GM21825 (cell line): ENCODE measurements around the gene PCP2.

Experiments used
- ATAC-seq: cut with Tn5 transposase; IDR thresholded peaks from one replicate; pipeline ENCODE4 v1.9.1; 2021; ENCODE audit warnings: mild to moderate bottlenecking, moderate library complexity; ENCODE audit not compliant: unreplicated experiment

PCP2 gene

GRCh38 chr19:7633698-7634097 is at the start of gene PCP2:
PCP2 (minus strand) TSS chr19:7633719; CDS start chr19:7633457, 262 bp downstream.
- ATAC-seq, result no peak

DNA sequence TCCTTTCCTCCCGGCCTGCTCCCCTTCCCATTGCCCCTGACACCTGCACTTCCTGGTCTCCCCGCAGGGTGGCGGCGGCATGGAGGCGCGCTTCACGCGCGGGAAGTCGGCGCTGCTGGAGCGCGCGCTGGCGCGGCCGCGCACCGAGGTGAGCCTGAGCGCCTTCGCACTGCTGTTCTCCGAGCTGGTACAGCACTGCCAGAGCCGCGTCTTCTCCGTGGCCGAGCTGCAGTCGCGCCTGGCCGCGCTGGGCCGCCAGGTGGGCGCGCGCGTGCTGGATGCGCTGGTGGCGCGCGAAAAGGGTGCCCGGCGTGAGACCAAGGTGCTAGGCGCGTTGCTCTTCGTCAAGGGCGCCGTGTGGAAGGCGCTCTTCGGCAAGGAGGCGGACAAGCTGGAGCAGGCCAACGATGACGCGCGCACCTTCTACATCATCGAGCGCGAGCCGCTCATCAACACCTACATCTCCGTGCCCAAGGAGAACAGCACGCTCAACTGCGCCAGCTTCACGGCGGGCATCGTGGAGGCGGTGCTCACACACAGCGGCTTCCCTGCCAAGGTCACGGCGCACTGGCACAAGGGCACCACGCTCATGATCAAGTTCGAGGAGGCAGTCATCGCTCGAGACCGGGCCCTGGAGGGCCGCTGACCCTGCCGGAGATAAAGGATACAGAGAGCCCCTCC is 48.8 kb upstream of the PCP2 start:
- ATAC-seq, result no peak

DNA sequence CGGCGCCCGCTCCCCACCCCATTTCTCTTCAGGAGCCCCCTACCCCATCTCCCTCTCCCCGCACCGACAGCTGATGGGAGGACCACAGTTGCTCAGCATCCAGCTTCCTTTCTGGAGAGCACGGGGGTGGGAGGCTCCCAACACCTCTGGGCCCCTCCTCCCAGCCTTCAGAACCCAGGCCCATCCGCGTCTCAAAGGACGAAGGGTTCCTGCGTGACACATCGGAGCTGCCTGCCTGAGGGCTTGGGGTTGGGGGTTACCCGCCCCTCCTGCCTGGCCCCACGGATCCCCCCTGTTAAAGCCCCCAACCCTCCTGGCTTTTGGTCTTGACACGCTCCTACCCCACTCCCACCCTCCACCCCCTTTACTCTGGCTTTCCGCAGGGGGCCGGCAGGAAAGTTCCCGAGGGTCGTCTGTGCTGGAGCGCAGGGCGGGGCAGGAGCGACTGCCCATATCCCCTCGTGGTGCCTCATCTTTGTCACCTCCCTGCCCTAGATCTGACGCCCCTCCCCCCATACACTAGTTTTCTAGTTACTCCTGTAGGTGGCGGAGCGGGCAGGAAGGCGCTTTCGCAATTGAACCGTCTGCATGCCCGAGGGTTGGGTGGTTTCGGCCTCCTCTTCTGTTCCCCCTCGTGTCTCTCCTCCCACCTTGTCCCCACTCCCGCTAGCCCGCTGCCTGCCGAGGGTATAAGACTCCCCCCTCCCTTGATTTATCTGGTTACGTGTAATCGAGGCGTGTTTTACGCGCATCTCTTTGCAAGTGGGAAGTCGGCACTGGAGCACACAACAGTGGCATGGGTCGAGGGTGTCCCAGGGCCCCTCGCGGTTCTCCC is 48.0 kb upstream of the PCP2 start:
- no peak for ATAC-seq

- ATAC-seq, result peak; percentile 51
These were observed 47.3 kb upstream of the PCP2 start, which contains the start of gene TRAPPC5 for GRCh38 chr19:7680606-7681339. TRAPPC5 (plus strand) TSS chr19:7680833; CDS start chr19:7682254, 1,421 bp downstream.

GRCh38 chr19:7679771-7680605 is 46.5 kb upstream of the PCP2 start:
- ATAC-seq, result no peak

- no peak for ATAC-seq
These were observed 45.6 kb upstream of the PCP2 start for GRCh38 chr19:7678971-7679751.

- no peak for ATAC-seq
These were observed 44.3 kb upstream of the PCP2 start for GRCh38 chr19:7677669-7678311.

DNA sequence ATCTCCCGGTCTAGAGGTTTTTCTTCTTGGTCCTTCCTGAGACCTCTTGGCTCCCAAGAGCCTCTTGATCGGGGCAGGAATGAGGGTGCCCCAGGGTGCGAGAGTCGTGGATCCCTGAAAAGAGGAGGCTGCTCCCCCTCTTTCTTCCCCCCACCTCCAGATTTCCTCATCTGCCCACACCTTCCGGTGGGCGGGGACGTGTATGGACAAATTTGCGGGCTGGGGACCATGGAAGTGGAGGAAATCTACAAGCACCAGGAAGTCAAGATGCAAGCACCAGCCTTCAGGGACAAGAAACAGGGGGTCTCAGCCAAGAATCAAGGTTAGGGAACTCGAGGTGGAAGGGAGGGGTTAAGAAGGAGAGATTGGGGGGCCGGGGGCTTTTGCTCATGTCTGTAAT is 43.3 kb upstream of the PCP2 start, which contains the start of gene MCEMP1:
Gene MCEMP1, plus strand, starts transcription at position 237 of the 400 bp plus-strand sequence. Its CDS starts 31 bp downstream, at position 268.
- no peak for ATAC-seq

DNA sequence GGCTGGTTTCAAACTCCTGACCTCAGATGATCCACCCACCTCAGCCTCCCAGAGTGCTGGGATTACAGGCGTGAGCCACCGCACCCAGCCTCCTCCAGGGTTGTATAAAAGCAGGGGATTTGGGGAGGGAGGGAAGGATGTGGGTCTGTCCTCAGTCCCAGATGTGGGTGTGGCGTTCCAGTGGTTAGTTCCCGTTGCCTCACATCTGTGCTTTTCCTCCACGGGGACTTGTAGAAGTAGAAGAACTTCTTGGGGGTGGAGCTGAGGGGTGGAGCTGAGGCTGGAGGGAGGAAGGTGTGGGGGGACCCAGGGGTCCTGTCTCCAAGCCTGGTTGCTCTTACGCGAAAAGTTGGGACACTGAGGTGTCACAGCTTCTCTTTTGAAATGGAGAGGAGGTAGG is 42.9 kb upstream of the PCP2 start:
- no peak for ATAC-seq

DNA sequence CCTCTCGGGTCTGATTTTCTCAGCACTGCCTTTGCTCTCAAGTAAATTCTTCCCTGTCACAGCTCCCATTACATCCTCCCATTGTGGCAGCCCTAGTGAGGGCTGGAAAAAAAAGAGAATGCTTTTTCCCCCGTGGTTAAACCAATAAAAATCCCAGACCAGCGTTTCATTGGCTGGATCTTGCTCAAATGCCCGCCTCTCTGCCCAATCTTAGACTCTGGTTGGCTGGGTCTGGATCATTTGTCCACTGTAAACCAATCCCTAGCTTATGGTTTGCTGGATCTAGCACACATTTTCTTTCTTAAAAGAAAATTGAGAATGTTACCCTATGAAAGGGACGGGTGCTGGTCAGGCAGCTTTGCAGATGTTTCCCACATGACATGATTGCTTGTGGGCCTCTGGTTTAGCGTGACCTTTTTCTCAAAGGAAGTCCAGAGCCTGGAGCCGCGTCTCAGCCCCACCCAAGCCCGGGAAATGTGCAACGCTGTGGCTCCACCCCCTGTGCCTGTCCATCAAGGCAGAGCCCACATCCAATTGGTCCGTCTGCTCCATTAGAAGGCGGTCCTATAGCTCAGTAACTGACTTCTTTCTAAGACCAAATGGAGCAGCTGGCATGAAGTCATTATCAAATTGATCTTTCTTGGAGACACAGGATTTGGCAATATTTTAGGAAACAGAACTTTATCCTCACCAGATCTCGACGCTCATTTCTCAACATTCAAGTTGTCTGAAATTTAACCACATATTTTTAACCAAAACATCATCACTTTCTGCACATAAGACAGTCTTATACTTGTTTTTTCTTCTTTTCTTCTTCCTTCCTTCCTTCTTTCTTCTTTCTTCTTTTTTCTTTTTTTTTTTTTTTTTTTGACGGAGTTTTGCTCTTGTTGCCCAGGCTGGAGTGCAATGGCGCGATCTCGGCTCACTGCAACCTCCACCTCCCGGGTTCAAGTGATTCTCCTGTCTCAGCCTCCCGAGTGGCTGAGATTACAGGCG is 40.8 kb upstream of the PCP2 start:
- ATAC-seq, result no peak

DNA sequence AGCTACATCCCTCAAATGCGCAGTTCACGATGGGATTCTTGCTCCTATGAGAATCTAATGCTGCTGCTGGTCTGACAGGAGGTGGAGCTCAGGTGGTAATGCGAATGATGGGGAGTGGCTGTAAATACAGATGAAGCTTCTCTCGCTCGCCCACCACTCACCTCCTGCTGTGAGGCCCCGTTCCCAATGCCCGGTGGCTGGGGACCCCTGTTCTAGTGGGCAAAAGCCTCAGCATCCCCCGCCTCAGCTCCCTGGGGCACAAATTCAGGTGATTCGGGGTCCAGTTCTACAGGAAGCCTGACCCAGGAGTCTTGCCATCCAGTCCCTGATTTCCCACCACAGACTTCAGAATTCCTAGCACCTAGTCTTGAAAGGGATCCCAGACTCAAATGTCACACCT is 39.0 kb upstream of the PCP2 start:
- ATAC-seq, result no peak

DNA sequence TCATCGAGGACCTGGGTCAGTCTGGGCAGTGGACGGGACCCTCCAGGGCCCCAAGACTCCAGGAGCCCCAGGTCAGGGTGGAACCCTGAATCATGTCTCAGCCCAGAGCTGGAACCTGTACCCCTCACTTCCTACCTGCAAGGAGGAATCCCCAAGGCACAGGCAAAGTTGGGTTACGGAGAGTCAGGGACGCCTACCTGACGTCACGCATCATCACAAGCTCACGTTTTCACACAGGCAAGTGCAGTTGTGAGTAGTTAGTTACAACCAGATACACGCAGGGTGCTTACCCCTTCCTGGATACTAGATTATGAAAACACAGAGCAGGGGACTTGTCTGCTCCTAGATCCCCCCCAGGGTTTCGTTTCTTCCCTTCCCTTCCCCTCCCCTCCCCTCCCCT is 37.3 kb upstream of the PCP2 start:
- ATAC-seq, result no peak

GRCh38 chr19:7670150-7670783 is 36.7 kb upstream of the PCP2 start:
- ATAC-seq, result no peak

DNA sequence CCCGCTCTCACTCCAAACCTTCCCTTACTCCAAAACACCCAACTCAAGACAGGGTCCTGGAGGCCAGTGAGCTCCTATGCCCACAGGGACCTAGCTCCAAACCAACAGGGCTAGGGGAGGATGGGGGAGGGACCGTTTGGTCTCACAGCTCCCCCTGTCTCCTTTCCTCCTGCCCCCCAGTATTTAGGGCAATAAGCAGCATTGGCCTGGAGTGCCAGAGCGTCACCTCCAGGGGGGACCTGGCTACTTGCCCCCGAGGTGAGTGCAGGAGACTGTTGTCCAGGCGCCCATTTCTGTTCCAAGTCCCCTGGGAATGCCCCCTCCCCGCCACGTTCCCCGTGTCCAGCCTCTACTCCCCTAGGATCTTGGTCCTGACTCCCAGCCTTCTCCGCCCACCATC is 36.1 kb upstream of the PCP2 start:
- ATAC-seq, result no peak

- ATAC-seq, result no peak
These were observed 35.3 kb upstream of the PCP2 start, which contains the start of gene RETN for GRCh38 chr19:7668842-7669241. RETN (plus strand) TSS chr19:7669049; CDS start chr19:7669327, 278 bp downstream.

DNA sequence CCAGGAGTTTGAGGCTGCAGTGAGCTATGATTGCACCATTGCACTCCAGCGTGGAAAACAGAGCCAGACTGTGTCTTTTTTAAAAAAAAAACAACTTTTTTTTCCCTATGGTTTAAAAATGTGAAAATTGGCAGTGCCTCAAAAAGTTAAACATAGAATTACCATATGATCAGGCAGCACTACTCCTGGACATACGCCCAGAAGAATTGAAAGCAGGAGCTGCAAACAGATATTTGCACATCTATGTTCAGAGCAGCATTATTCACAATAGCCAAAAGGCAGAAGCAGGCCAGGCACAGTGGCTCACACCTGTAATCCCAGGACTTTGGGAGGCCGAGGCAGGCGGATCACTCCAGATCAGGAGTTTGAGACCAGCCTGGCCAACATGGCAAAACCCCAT is 31.6 kb upstream of the PCP2 start:
- no peak for ATAC-seq

DNA sequence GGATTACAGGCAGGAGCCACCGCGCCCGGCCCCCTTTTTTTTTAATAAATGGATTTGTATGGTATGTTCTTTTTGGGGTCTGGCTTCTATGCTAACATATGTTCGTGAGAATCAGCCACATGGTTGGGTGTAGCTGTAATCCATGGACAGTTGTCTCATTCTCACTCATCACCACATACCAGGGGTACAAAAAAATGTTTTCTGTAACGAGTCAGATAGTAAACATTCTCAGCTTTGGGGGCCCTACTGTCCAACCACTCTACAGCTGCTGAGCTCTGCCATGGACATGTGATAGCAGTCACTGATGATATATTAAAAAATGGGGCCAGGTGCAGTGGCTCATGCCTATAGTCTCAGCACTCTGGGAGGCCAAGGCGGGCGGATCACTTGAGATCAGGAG is 30.2 kb upstream of the PCP2 start:
- ATAC-seq, result no peak
